Mucosa of descending colon (tissue), 3 donors: Measurements from ENCODE around the gene SH2D7. TPM values are rescaled to one million over a fixed set of nuclear protein-coding genes. Genes with fewer than 3 reads are reported as not detected.

Experiments used
- ATAC-seq: fragments of 200-7000 bp; cut with Tn5 transposase; one replicate; pipeline ENCODE4 v1.9.1; 2020; ENCODE audit warnings: mild to moderate bottlenecking, moderate library complexity
- DNase-seq, 3 donors: peaks; one replicate each; pipeline ENCODE4 v3.0.0-alpha.2; 2020
- H3K36me3 ChIP-seq: fragments of 200-600 bp; one replicate; pipeline ENCODE4 v1.8.0; 2021; ENCODE audit warnings: low read depth, mild to moderate bottlenecking
- H3K4me1 ChIP-seq: fragments of 200-600 bp; one replicate; pipeline ENCODE4 v1.8.0; 2021; ENCODE audit warnings: low read depth, mild to moderate bottlenecking
- H3K4me3 ChIP-seq: fragments of 200-600 bp; one replicate; pipeline ENCODE4 v1.8.0; 2021; ENCODE audit warnings: mild to moderate bottlenecking
- H3K9me3 ChIP-seq: fragments of 200-600 bp; one replicate; pipeline ENCODE4 v1.8.0; 2021; ENCODE audit warnings: mild to moderate bottlenecking
- CTCF ChIP-seq: fragments of 200-600 bp; IDR thresholded peaks from one replicate; pipeline ENCODE4 v1.8.0; 2022; ENCODE audit warnings: antibody characterized with exemption, mild to moderate bottlenecking
- intact Hi-C, 2 donors: fragments of 100-400 bp; cut with DNase I in 1 of 2; cut with micrococcal nuclease in 1 of 2; formaldehyde crosslinking; loops; one replicate each; pipeline versions ENCODE4 v1.11.0 to v1.11.1; 2022; cut with DNase I, micrococcal nuclease
- total RNA-seq, 3 donors: library from RNA; stranded (reverse); fragmentation: NEBNext Ultra II Directional in 2 of 3; extraction: Animal tissue kit (Norgen Biotek cat#: 25700) in 2 of 3; gene quantifications; one replicate each; pipeline versions ENCODE4 v1.2.1 to v1.2.4, GENCODE V29; 2021 to 2023
- donor health status: DM: no; HTN: no; CAD: no; lungs with moderate emphysema.
- donor health status: DM: no; HTN: no; CAD: no.
- donor health status: DM: no; HTN: yes; CAD: no.

SH2D7 gene
- total RNA-seq, 3 donors from 2014 or later = 1.9 to 2.8 (median 2.2) TPM

GRCh38 chr15:78103406-78104118, 11.2 kb downstream of the SH2D7 start:
- Histone ChIP-seq H3K36me3 (no peaks in the 10 kb centered on the region), H3K9me3 (no peaks in the 10 kb centered on the region), H3K4me3 (no peak overlapping the region), H3K4me1 (peaks cover 13% of the 10 kb centered on the region)
- no peak for TF ChIP-seq CTCF
- intact Hi-C loops = loop anchor here in 1 of 2 donors (10.0 kb wide), 1 partner anchor 139 kb away; no protein-coding TSS in a partner anchor
- DNase-seq = peak in 1 of 3 donors; percentile 70
- peak; percentile 58 for ATAC-seq

DNA sequence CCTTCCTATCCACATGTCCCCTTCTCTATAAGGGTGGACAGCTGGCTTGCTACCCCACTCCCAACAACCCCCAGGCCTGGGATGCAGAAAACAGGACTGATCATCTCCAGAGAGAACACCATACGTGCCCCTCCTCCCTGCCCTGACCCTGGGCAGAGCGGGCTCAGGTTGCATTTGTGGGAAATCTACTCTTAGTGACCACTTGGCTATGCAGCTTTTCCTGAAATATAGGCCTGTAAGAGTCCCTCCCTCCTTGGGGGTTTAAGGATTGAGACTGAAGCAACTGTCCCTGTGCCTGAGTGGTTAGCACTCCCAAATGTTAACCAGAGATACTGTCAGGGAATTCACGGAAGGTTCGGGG, 11.7 kb downstream of the SH2D7 start:
- TF ChIP-seq CTCF = no peak
- DNase-seq (no peak), ATAC-seq (no peak)
- intact Hi-C loops = loop anchor here in 1 of 2 donors (10.0 kb wide), 1 partner anchor 139 kb away; no protein-coding TSS in a partner anchor
- Histone ChIP-seq H3K4me3 (no peak overlapping the region), H3K4me1 (peaks cover 13% of the 10 kb centered on the region), H3K36me3 (no peaks in the 10 kb centered on the region), H3K9me3 (no peaks in the 10 kb centered on the region)

DNA sequence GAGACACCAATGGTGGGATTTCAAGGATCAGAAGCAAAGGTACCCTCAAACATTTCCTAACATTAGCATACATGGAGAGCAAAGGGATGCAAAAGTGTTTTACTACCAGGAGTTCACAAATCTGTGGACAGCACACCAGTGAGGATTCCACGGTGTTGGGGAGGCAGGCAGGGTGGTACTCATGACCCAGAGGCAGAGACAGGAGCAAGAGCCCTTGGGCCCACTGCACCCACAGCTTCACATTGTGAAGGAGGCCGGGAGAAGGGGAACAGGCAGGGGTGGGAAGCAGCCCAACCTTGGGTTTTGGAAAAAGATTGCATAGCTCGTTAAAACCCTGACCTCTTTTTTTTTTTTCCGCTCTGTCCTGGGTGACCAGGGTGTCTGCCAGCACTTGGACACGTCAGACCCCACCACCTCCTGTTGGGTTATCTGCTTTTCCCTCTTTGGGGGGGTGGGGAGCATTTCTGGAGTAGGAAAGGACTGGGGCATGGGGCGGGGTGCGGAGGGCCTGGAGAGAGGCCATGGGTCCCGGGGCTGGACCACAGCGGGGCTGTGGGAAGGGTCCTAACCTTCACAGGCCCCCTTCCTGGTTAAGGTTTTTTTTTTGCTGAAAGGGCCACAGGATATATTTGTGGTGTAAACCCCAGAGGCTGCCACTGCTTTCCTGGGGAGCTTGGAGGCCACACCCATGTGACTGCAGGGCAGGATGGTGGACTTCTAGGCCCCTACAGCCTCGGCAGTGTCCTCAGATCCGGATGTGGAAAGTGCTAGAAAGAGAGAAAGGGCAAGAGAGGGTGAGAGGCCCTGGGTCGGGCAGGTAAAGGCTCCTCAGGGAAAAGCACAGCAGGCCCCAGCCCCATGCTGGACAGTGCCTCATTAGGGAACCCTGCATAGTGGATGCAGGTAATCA, 12.5 kb downstream of the SH2D7 start:
- TF ChIP-seq CTCF = no peak
- no peak for DNase-seq
- ATAC-seq = no peak
- no peak overlapping the region for H3K4me3 ChIP-seq
- no peaks in the 10 kb centered on the region for H3K9me3 ChIP-seq
- peaks cover 13% of the 10 kb centered on the region for H3K4me1 ChIP-seq
- no peaks in the 10 kb centered on the region for H3K36me3 ChIP-seq
- intact Hi-C loops = loop anchor here (5.0 to 10.0 kb wide), 2 partner anchors 138 to 140 kb away; no protein-coding TSS in a partner anchor

- peaks cover 13% of the 10 kb centered on the region for H3K4me1 ChIP-seq
- H3K4me3 ChIP-seq = no peak overlapping the region
- DNase-seq (no peak), ATAC-seq (no peak)
- H3K9me3 ChIP-seq = no peaks in the 10 kb centered on the region
- intact Hi-C loops = loop anchor here (5.0 to 10.0 kb wide), 2 partner anchors 138 to 141 kb away; no protein-coding TSS in a partner anchor
- H3K36me3 ChIP-seq = no peaks in the 10 kb centered on the region
- TF ChIP-seq CTCF = no peak
These were observed 13.3 kb downstream of the SH2D7 start for GRCh38 chr15:78105476-78106241.

GRCh38 chr15:78107471-78107870, 15.1 kb downstream of the SH2D7 start:
- no peak for DNase-seq
- Histone ChIP-seq H3K4me1 (peaks cover 13% of the 10 kb centered on the region), H3K9me3 (no peaks in the 10 kb centered on the region), H3K4me3 (no peak overlapping the region), H3K36me3 (no peaks in the 10 kb centered on the region)
- TF ChIP-seq CTCF = no peak
- intact Hi-C loops = loop anchor here (5.0 to 10.0 kb wide), 2 partner anchors 140 to 143 kb away; no protein-coding TSS in a partner anchor
- ATAC-seq = no peak
